K562 (cell line): Measurements from ENCODE around the gene ABHD5. TPM values are rescaled to one million over a fixed set of nuclear protein-coding genes. Genes with fewer than 3 reads are reported as not detected.
A peak's percentile ranks its signal among the peaks of the same experiment; 100 is the strongest.
"Not testable (repeated sequence)": the region's sequence is repeated elsewhere in the genome, so short reads cannot be mapped to it uniquely, and the experiment has no call there.

ENCODE experiments used
- ATF1 ChIP-seq, 2 experiments: fragments of 450-650 bp in 1 of 2; IDR thresholded peaks; 2 replicates each; pipeline ENCODE4 v1.6.1; 2016; ENCODE audit warnings: missing compliant biosample characterization in 1 of 2, missing genetic modification characterization in 1 of 2
- KHSRP ChIP-seq: fragments of 450-650 bp; IDR thresholded peaks from 2 replicates; pipeline ENCODE4 v1.6.1; 2017
- MEF2D ChIP-seq: conservative IDR thresholded peaks from 2 replicates; pipeline ENCODE4 v1.6.1; 2016; ENCODE audit warnings: low read depth, missing genetic modification characterization, missing compliant biosample characterization
- MEIS2 ChIP-seq: fragments of 450-650 bp; IDR thresholded peaks from 2 replicates; pipeline ENCODE4 v1.6.1; 2014; ENCODE audit warnings: mild to moderate bottlenecking; ENCODE audit not compliant: partially characterized antibody
- NCOA2 ChIP-seq, 2 experiments: fragments of 450-650 bp; IDR thresholded peaks; 2 replicates each; pipeline ENCODE4 v1.6.1; 2018; ENCODE audit warnings: mild to moderate bottlenecking in 2 of 2, moderate library complexity in 1 of 2; ENCODE audit not compliant: partially characterized antibody in 2 of 2
- PHB2 ChIP-seq: fragments of 450-650 bp; IDR thresholded peaks from 2 replicates; pipeline ENCODE4 v1.6.1; 2017; ENCODE audit warnings: low read depth
- PTBP1 ChIP-seq: fragments of 200-400 bp; formaldehyde crosslinking; IDR thresholded peaks from 2 replicates; pipeline ENCODE4 v1.6.1; 2017; ENCODE audit warnings: low read depth, low read length
- SMARCE1 ChIP-seq: fragments of 450-650 bp; IDR thresholded peaks from 2 replicates; pipeline ENCODE4 v1.7.1; 2016; ENCODE audit warnings: mild to moderate bottlenecking
- TEAD1 ChIP-seq, 2 experiments: fragments of 450-650 bp in 1 of 2; sonication (generic) in 1 of 2; formaldehyde crosslinking; IDR thresholded peaks; 2 replicates each; pipeline versions ENCODE4 v1.4.0 to v1.8.0; 2020 to 2022; ENCODE audit warnings: mild to moderate bottlenecking in 2 of 2, missing genetic modification reagents in 1 of 2
- TOE1 ChIP-seq, 2 experiments: fragments of 450-650 bp in 1 of 2; sonication (generic) in 1 of 2; formaldehyde crosslinking in 1 of 2; IDR thresholded peaks; 2 replicates each; pipeline versions ENCODE4 v1.7.1 to v1.8.0; 2016 to 2022; ENCODE audit warnings: borderline replicate concordance in 2 of 2, mild to moderate bottlenecking in 2 of 2, antibody characterized with exemption in 1 of 2, inconsistent platforms in 1 of 2, low read depth in 1 of 2, missing genetic modification reagents in 1 of 2, moderate library complexity in 1 of 2
- ZNF324 ChIP-seq: fragments of 250-450 bp; sonication (Bioruptor Pico); IDR thresholded peaks from 2 replicates; pipeline ENCODE4 v1.4.0; 2020; ENCODE audit warnings: mild to moderate bottlenecking
- polyA plus RNA-seq, 8 experiments: library from polyadenylated mRNA; depleted of rRNA in 4 of 8; stranded (reverse) in 5 of 8; unstranded in 3 of 8; fragments of >200 nt; fragmentation: Nextera tagmentation in 2 of 8; fragmentation: Illumina TruSeq in 1 of 8; extraction: Ambion mirVana in 2 of 8; extraction: Trizol in 1 of 8; gene quantifications; 2 replicates each; pipeline versions ENCODE4 v1.2.1 to v1.2.3, GENCODE V29; 2011 to 2014; ENCODE audit warnings: inconsistent platforms in 1 of 8, missing spikeins in 1 of 8
- total RNA-seq, 7 experiments: library from RNA; depleted of rRNA in 6 of 7; stranded (reverse); fragments of >200 nt in 6 of 7; fragmentation: Illumina TruSeq in 2 of 7; extraction: Trizol in 2 of 7; gene quantifications; 2 replicates each; pipeline versions ENCODE4 v1.2.1 to v1.2.3, GENCODE V29; 2011 to 2021; ENCODE audit warnings: low replicate concordance in 1 of 7
- TF ChIP-seq, protein P1 (sequence below): fragments of 450-650 bp; IDR thresholded peaks from 2 replicates; pipeline ENCODE4 v1.6.1; 2018; ENCODE audit not compliant: partially characterized antibody
- TF ChIP-seq, protein P2 (sequence below), 2 experiments: fragments of 450-650 bp; IDR thresholded peaks; 2 replicates each; pipeline ENCODE4 v1.6.1; 2016
- TF ChIP-seq, protein P3 (sequence below), 2 experiments: fragments of 450-650 bp; conservative IDR thresholded peaks; 2 replicates each; pipeline ENCODE4 v1.6.1; 2017; ENCODE audit warnings: mild to moderate bottlenecking in 2 of 2, moderate library complexity in 2 of 2
- TF ChIP-seq, protein P4 (sequence below): sonication (generic); IDR thresholded peaks from 2 replicates; pipeline ENCODE4 v1.6.1; 2016
- TF ChIP-seq, protein P5 (sequence below): fragments of 450-650 bp; IDR thresholded peaks from 2 replicates; pipeline ENCODE4 v1.6.1; 2016; ENCODE audit warnings: low read depth, mild to moderate bottlenecking, moderate library complexity
- TF ChIP-seq, protein P6 (sequence below): fragments of 200-800 bp; sonication (Bioruptor generic); IDR thresholded peaks from 2 replicates; pipeline ENCODE4 v1.6.1; 2017; ENCODE audit warnings: missing genetic modification characterization, missing compliant biosample characterization

ABHD5 gene
- total and polyA plus RNA-seq, 9 of the 15 experiments (the other 6 are each of a cell fraction or from before 2014, with no cell fraction given) = 27.8 to 61.7 (median 39.9) TPM

DNA sequence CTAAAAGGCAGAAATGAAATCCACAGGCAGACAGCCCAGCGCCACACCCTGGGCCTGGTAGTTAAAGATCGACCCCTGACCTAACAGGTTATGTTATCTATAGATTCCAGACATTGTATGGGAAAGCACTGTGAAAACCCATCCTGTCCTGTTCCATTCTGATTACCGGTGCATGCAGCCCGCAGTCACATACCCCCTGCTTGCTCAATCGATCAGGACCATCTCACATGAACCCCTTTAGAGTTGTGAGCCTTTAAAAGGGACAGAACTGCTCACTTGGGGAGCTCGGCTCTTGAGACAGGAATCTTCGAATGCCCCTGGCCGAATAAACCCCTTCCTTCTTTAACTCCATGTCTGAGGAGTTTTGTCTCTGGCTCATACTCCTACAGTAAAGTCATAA, 12.4 kb upstream of the ABHD5 start (continued):
- TF ChIP-seq, protein P1, sequence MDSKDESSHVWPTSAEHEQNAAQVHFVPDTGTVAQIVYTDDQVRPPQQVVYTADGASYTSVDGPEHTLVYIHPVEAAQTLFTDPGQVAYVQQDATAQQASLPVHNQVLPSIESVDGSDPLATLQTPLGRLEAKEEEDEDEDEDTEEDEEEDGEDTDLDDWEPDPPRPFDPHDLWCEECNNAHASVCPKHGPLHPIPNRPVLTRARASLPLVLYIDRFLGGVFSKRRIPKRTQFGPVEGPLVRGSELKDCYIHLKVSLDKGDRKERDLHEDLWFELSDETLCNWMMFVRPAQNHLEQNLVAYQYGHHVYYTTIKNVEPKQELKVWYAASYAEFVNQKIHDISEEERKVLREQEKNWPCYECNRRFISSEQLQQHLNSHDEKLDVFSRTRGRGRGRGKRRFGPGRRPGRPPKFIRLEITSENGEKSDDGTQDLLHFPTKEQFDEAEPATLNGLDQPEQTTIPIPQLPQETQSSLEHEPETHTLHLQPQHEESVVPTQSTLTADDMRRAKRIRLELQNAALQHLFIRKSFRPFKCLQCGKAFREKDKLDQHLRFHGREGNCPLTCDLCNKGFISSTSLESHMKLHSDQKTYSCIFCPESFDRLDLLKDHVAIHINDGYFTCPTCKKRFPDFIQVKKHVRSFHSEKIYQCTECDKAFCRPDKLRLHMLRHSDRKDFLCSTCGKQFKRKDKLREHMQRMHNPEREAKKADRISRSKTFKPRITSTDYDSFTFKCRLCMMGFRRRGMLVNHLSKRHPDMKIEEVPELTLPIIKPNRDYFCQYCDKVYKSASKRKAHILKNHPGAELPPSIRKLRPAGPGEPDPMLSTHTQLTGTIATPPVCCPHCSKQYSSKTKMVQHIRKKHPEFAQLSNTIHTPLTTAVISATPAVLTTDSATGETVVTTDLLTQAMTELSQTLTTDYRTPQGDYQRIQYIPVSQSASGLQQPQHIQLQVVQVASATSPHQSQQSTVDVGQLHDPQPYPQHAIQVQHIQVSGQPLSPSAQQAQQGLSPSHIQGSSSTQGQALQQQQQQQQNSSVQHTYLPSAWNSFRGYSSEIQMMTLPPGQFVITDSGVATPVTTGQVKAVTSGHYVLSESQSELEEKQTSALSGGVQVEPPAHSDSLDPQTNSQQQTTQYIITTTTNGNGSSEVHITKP = peak; percentile 67
- 0 out of 2 replicates have a peak, but pooled peaks have one; percentile 35 for TF ChIP-seq PTBP1
- TF ChIP-seq NCOA2 (IDR thresholded peaks at IDR 0.05; ENCODE audit: partially characterized antibody in 2 of 2) = peak; percentile 55 to 80
- TF ChIP-seq MEF2D = peak; percentile 72; the same call in 1 of the 2 replicates
- TF ChIP-seq, protein P2, sequence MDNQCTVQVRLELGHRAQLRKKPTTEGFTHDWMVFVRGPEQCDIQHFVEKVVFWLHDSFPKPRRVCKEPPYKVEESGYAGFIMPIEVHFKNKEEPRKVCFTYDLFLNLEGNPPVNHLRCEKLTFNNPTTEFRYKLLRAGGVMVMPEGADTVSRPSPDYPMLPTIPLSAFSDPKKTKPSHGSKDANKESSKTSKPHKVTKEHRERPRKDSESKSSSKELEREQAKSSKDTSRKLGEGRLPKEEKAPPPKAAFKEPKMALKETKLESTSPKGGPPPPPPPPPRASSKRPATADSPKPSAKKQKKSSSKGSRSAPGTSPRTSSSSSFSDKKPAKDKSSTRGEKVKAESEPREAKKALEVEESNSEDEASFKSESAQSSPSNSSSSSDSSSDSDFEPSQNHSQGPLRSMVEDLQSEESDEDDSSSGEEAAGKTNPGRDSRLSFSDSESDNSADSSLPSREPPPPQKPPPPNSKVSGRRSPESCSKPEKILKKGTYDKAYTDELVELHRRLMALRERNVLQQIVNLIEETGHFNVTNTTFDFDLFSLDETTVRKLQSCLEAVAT (IDR thresholded peaks at IDR 0.05) = peak in 1 of 2 experiments; percentile 74; a peak in 1 of 4 replicates
- TF ChIP-seq, protein P3, sequence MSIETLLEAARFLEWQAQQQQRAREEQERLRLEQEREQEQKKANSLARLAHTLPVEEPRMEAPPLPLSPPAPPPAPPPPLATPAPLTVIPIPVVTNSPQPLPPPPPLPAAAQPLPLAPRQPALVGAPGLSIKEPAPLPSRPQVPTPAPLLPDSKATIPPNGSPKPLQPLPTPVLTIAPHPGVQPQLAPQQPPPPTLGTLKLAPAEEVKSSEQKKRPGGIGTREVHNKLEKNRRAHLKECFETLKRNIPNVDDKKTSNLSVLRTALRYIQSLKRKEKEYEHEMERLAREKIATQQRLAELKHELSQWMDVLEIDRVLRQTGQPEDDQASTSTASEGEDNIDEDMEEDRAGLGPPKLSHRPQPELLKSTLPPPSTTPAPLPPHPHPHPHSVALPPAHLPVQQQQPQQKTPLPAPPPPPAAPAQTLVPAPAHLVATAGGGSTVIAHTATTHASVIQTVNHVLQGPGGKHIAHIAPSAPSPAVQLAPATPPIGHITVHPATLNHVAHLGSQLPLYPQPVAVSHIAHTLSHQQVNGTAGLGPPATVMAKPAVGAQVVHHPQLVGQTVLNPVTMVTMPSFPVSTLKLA (conservative IDR thresholded peaks at IDR 0.05) = peak; percentile 50 to 76
- TF ChIP-seq, protein P4, sequence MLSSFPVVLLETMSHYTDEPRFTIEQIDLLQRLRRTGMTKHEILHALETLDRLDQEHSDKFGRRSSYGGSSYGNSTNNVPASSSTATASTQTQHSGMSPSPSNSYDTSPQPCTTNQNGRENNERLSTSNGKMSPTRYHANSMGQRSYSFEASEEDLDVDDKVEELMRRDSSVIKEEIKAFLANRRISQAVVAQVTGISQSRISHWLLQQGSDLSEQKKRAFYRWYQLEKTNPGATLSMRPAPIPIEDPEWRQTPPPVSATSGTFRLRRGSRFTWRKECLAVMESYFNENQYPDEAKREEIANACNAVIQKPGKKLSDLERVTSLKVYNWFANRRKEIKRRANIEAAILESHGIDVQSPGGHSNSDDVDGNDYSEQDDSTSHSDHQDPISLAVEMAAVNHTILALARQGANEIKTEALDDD = peak; percentile 75
- peak; percentile 79 for TF ChIP-seq KHSRP
- TF ChIP-seq, protein P5, sequence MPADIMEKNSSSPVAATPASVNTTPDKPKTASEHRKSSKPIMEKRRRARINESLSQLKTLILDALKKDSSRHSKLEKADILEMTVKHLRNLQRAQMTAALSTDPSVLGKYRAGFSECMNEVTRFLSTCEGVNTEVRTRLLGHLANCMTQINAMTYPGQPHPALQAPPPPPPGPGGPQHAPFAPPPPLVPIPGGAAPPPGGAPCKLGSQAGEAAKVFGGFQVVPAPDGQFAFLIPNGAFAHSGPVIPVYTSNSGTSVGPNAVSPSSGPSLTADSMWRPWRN = peak; percentile 81
- peak; percentile 99 for TF ChIP-seq SMARCE1
- peak; percentile 70 for TF ChIP-seq TOE1 (IDR thresholded peaks at IDR 0.05; ENCODE audit: borderline replicate concordance)
- not testable (repeated sequence) for TF ChIP-seq TOE1 (CRISPR knock-in tag; IDR thresholded peaks at IDR 0.05; ENCODE audit: borderline replicate concordance, low read depth); ATF1 (CRISPR knock-in tag; IDR thresholded peaks at IDR 0.05)
- TF ChIP-seq PHB2 = peak; percentile 93
- TF ChIP-seq, protein P6, sequence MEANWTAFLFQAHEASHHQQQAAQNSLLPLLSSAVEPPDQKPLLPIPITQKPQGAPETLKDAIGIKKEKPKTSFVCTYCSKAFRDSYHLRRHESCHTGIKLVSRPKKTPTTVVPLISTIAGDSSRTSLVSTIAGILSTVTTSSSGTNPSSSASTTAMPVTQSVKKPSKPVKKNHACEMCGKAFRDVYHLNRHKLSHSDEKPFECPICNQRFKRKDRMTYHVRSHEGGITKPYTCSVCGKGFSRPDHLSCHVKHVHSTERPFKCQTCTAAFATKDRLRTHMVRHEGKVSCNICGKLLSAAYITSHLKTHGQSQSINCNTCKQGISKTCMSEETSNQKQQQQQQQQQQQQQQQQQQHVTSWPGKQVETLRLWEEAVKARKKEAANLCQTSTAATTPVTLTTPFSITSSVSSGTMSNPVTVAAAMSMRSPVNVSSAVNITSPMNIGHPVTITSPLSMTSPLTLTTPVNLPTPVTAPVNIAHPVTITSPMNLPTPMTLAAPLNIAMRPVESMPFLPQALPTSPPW = peak; percentile 72
- 0 out of 2 replicates have a peak, but pooled peaks have one; percentile 2 for TF ChIP-seq ZNF324 (CRISPR knock-in tag)
- TF ChIP-seq MEIS2 = peak; percentile 52
- TF ChIP-seq ATF1 (tag; IDR thresholded peaks at IDR 0.05) = peak; percentile 55
- TF ChIP-seq TEAD1 (CRISPR knock-in tag; IDR thresholded peaks at IDR 0.05) = peak; percentile 85 to 93; a peak in 3 of 4 replicates
